H1 (cell line): ENCODE data around the gene TINAG. TPM values are rescaled to one million over a fixed set of nuclear protein-coding genes. Genes with fewer than 3 reads are reported as not detected.

Experiments used
- CTCF ChIA-PET: fragments of 300-600 bp; sonication (Branson Sonifier 250); formaldehyde crosslinking; loops from one replicate; lab custom pipeline; 2021; ENCODE audit not compliant: partially characterized antibody; lab: Charles Lee
- POLR2A ChIA-PET: fragments of 300-600 bp; sonication (Branson Sonifier 250); formaldehyde crosslinking; loops from one replicate; lab custom pipeline; 2021; ENCODE audit warnings: inconsistent platforms; ENCODE audit not compliant: partially characterized antibody; lab: Charles Lee
- DNase-seq, 2 experiments: peaks; one replicate each; pipeline versions ENCODE4 v3.0.0 to v3.0.0-alpha.2; 2010 to 2022; ENCODE audit warnings: low spot score in 2 of 2, low read depth in 1 of 2, mixed read lengths in 1 of 2
- FAIRE-seq: peaks from 2 replicates; lab custom pipeline; 2011; peaks lifted over from hg19 to GRCh38; lab: Jason Lieb, UNC
- H2AFZ ChIP-seq: 2 replicates; pipeline ENCODE4 v1.8.1; 2012; ENCODE audit warnings: low read length, inconsistent platforms
- H2AK5ac ChIP-seq: 2 replicates; pipeline ENCODE4 v1.6.1; 2013; ENCODE audit warnings: low read depth, low read length
- H2BK120ac ChIP-seq: replicated peaks from 2 replicates; pipeline ENCODE3; 2013; ENCODE audit warnings: low read depth, low read length, inconsistent platforms
- H2BK12ac ChIP-seq: 2 replicates; pipeline ENCODE4 v1.6.1; 2013; ENCODE audit warnings: low read depth, low read length
- H2BK15ac ChIP-seq: 2 replicates; pipeline ENCODE4 v1.6.1; 2013; ENCODE audit warnings: low read length
- H2BK20ac ChIP-seq: 2 replicates; pipeline ENCODE4 v1.6.1; 2013; ENCODE audit warnings: low read length
- H2BK5ac ChIP-seq: 2 replicates; pipeline ENCODE4 v1.6.1; 2013; ENCODE audit warnings: low read depth, low read length
- H3K14ac ChIP-seq: 2 replicates; pipeline ENCODE4 v1.6.1; 2013; ENCODE audit warnings: inconsistent platforms; ENCODE audit not compliant: insufficient read length
- H3K18ac ChIP-seq: 2 replicates; pipeline ENCODE4 v1.6.1; 2013; ENCODE audit warnings: low read length; ENCODE audit errors: extremely low read depth
- H3K23ac ChIP-seq: 2 replicates; pipeline ENCODE4 v1.6.1; 2013; ENCODE audit warnings: inconsistent platforms; ENCODE audit not compliant: insufficient read length
- H3K23me2 ChIP-seq: 2 replicates; pipeline ENCODE4 v1.6.1; 2013; ENCODE audit warnings: low read depth, low read length
- H3K27ac ChIP-seq: 2 replicates; pipeline ENCODE4 v1.6.1; 2011; ENCODE audit warnings: low read depth, low read length, inconsistent platforms
- H3K27me3 ChIP-seq, 4 experiments: replicated peaks in 1 of 4; 1 replicate in 1 of 4; 2 replicates in 3 of 4; pipeline versions ENCODE4 v1.6.1 to v1.8.1; 2011 to 2013; ENCODE audit warnings: low read length in 3 of 4, mild to moderate bottlenecking in 3 of 4, inconsistent platforms in 2 of 4, mixed read lengths in 2 of 4, moderate library complexity in 1 of 4; ENCODE audit not compliant: control insufficient read depth in 3 of 4, insufficient read depth in 3 of 4; ENCODE audit errors: extremely low read depth in 1 of 4
- H3K36me3 ChIP-seq, 4 experiments: 2 replicates each; pipeline versions ENCODE4 v1.6.1 to v1.8.1; 2011 to 2013; ENCODE audit warnings: mild to moderate bottlenecking in 4 of 4, low read length in 3 of 4, moderate library complexity in 2 of 4, control low read depth in 1 of 4, inconsistent platforms in 1 of 4; ENCODE audit not compliant: insufficient read depth in 4 of 4, control insufficient read depth in 2 of 4
- H3K4ac ChIP-seq: replicated peaks from 2 replicates; pipeline ENCODE3; 2013; ENCODE audit warnings: low read length, low read depth, mixed read lengths, inconsistent platforms; ENCODE audit not compliant: insufficient read length
- H3K4me1 ChIP-seq, 4 experiments: replicated peaks in 1 of 4; 1 replicate in 1 of 4; 2 replicates in 3 of 4; pipeline versions ENCODE4 v1.6.1 to v1.8.1; 2011 to 2013; ENCODE audit warnings: low read length in 3 of 4, inconsistent platforms in 2 of 4, mixed read lengths in 1 of 4; ENCODE audit not compliant: insufficient read depth in 4 of 4, control insufficient read depth in 3 of 4
- H3K4me2 ChIP-seq, 2 experiments: 2 replicates each; pipeline versions ENCODE4 v1.6.1 to v1.8.1; 2011 to 2013; ENCODE audit warnings: low read depth in 2 of 2, low read length in 2 of 2, control low read depth in 1 of 2, inconsistent platforms in 1 of 2, mild to moderate bottlenecking in 1 of 2; ENCODE audit not compliant: insufficient read depth in 1 of 2
- H3K4me3 ChIP-seq, 4 experiments: fragments of 200-600, 300-600 bp in 1 of 4; sonication (generic), shearing (Covaris generic), sonication (Bioruptor Twin) in 1 of 4; 2 replicates each; pipeline versions ENCODE4 v1.5.1 to v1.8.1; 2011 to 2016; ENCODE audit warnings: low read length in 4 of 4, low read depth in 3 of 4, control low read depth in 2 of 4, inconsistent platforms in 2 of 4, mild to moderate bottlenecking in 2 of 4, mixed read lengths in 1 of 4, moderate library complexity in 1 of 4; ENCODE audit not compliant: insufficient read depth in 2 of 4; ENCODE audit errors: extremely low read depth in 1 of 4
- H3K56ac ChIP-seq: replicated peaks from 2 replicates; pipeline ENCODE3; 2013; ENCODE audit warnings: low read depth, mild to moderate bottlenecking, mixed read lengths, low read length, inconsistent platforms; ENCODE audit not compliant: insufficient read length
- H3K79me1 ChIP-seq: 2 replicates; pipeline ENCODE4 v1.6.1; 2013; ENCODE audit warnings: low read depth, low read length, control low read depth
- H3K79me2 ChIP-seq, 2 experiments: 2 replicates each; pipeline versions ENCODE4 v1.6.1 to v1.8.1; 2012 to 2013; ENCODE audit warnings: low read length in 2 of 2, mild to moderate bottlenecking in 2 of 2, inconsistent platforms in 1 of 2; ENCODE audit not compliant: insufficient read depth in 2 of 2, control insufficient read depth in 1 of 2
- H3K9ac ChIP-seq, 4 experiments: replicated peaks in 1 of 4; 1 replicate in 1 of 4; 2 replicates in 3 of 4; pipeline versions ENCODE4 v1.6.1 to v1.8.1; 2011 to 2013; ENCODE audit warnings: low read depth in 3 of 4, low read length in 3 of 4, control low read depth in 2 of 4, mild to moderate bottlenecking in 2 of 4, moderate library complexity in 2 of 4, inconsistent platforms in 1 of 4; ENCODE audit errors: extremely low read depth in 1 of 4
- H3K9me3 ChIP-seq, 2 experiments: 2 replicates each; pipeline versions ENCODE4 v1.6.1 to v1.8.1; 2012 to 2013; ENCODE audit warnings: mild to moderate bottlenecking in 2 of 2, moderate library complexity in 2 of 2, control low read depth in 1 of 2, inconsistent platforms in 1 of 2, low read depth in 1 of 2, low read length in 1 of 2, mixed read lengths in 1 of 2; ENCODE audit not compliant: insufficient read depth in 2 of 2
- H4K20me1 ChIP-seq, 2 experiments: replicated peaks in 1 of 2; 2 replicates each; pipeline versions ENCODE3 to v1.8.1; 2011 to 2013; ENCODE audit warnings: inconsistent platforms in 2 of 2, low read length in 2 of 2, mild to moderate bottlenecking in 1 of 2; ENCODE audit not compliant: insufficient read depth in 2 of 2, control insufficient read depth in 1 of 2
- H4K5ac ChIP-seq: 2 replicates; pipeline ENCODE4 v1.6.1; 2013; ENCODE audit warnings: low read length, low read depth, mixed read lengths, inconsistent platforms; ENCODE audit not compliant: insufficient read length
- H4K8ac ChIP-seq: 2 replicates; pipeline ENCODE4 v1.8.0; 2013; ENCODE audit warnings: mild to moderate bottlenecking, moderate library complexity, low read length, inconsistent platforms; ENCODE audit not compliant: insufficient read depth; ENCODE audit errors: extremely low read depth
- H4K91ac ChIP-seq: replicated peaks from 2 replicates; pipeline ENCODE3; 2013; ENCODE audit warnings: low read length, mixed read lengths, inconsistent platforms; ENCODE audit not compliant: insufficient read length
- CHD2 ChIP-seq: IDR thresholded peaks from 2 replicates; pipeline ENCODE4 v1.6.1; 2012; ENCODE audit warnings: low read length, improper control_type of control experiment
- CTBP2 ChIP-seq: IDR thresholded peaks from 2 replicates; pipeline ENCODE4 v1.7.0; 2011; ENCODE audit warnings: borderline replicate concordance, mild to moderate bottlenecking, moderate library complexity, mixed read lengths, low read length; ENCODE audit not compliant: insufficient read depth, insufficient read length
- FOSL1 ChIP-seq: IDR thresholded peaks from 2 replicates; pipeline ENCODE4 v1.6.1; 2011; ENCODE audit warnings: mild to moderate bottlenecking, low read depth, low read length, moderate library complexity; ENCODE audit not compliant: insufficient read depth
- GTF2F1 ChIP-seq: IDR thresholded peaks from 2 replicates; pipeline ENCODE4 v1.6.1; 2012; ENCODE audit warnings: low read depth, low read length, improper control_type of control experiment, borderline replicate concordance
- KDM4A ChIP-seq: IDR thresholded peaks from one replicate; pipeline ENCODE4 v1.7.1; 2012; ENCODE audit warnings: low read depth, mild to moderate bottlenecking, moderate library complexity, low read length, inconsistent platforms; ENCODE audit not compliant: severe bottlenecking
- KDM5A ChIP-seq: fragments of 200-600 bp; IDR thresholded peaks from 2 replicates; pipeline ENCODE4 v1.7.1; 2012; ENCODE audit warnings: mild to moderate bottlenecking, low read length, inconsistent platforms, mixed read lengths
- MAFK ChIP-seq: IDR thresholded peaks from 2 replicates; pipeline ENCODE4 v1.6.1; 2012; ENCODE audit warnings: low read depth, mild to moderate bottlenecking, improper control_type of control experiment, low read length
- NRF1 ChIP-seq: IDR thresholded peaks from 2 replicates; pipeline ENCODE4 v1.6.1; 2011; ENCODE audit warnings: mild to moderate bottlenecking, low read depth, low read length, improper control_type of control experiment
- SAP30 ChIP-seq: fragments of 300-600 bp; sonication (generic); IDR thresholded peaks from 2 replicates; pipeline ENCODE4 v1.7.1; 2012; ENCODE audit warnings: low read length, moderate library complexity, mild to moderate bottlenecking, inconsistent platforms; ENCODE audit not compliant: insufficient read depth, insufficient replicate concordance
- SIN3A ChIP-seq, 2 experiments: IDR thresholded peaks in 1 of 2; conservative IDR thresholded peaks in 1 of 2; 2 replicates each; pipeline ENCODE4 v1.6.1; 2011 to 2012; ENCODE audit warnings: low read length in 2 of 2, improper control_type of control experiment in 1 of 2, low read depth in 1 of 2, mild to moderate bottlenecking in 1 of 2
- SP1 ChIP-seq: IDR thresholded peaks from 2 replicates; pipeline ENCODE4 v1.6.1; 2011; ENCODE audit warnings: low read depth, low read length
- SP4 ChIP-seq: IDR thresholded peaks from 2 replicates; pipeline ENCODE4 v1.6.1; 2012; ENCODE audit warnings: low read length, inconsistent platforms
- TAF1 ChIP-seq: IDR thresholded peaks from 2 replicates; pipeline ENCODE4 v1.6.1; 2011; ENCODE audit warnings: mild to moderate bottlenecking, low read depth, low read length
- TCF12 ChIP-seq: IDR thresholded peaks from 2 replicates; pipeline ENCODE4 v1.6.1; 2011; ENCODE audit warnings: low read depth, mild to moderate bottlenecking, low read length
- TEAD4 ChIP-seq: IDR thresholded peaks from 2 replicates; pipeline ENCODE4 v1.6.1; 2012; ENCODE audit warnings: low read depth, low read length, inconsistent platforms, mixed read lengths
- WGBS, 2 experiments: shearing (Covaris generic) in 1 of 2; methylation state at CpG; one replicate each; pipeline versions ENCODE4 v1.1.6 to v1.1.7; 2013 to 2015; ENCODE audit warnings: low lambda C conversion rate in 2 of 2, mixed read lengths in 2 of 2, inconsistent platforms in 1 of 2, low coverage in 1 of 2, missing lambda C conversion rate in 1 of 2; ENCODE audit not compliant: insufficient replicate concordance in 2 of 2, insufficient coverage in 1 of 2, insufficient read length in 1 of 2; ENCODE audit errors: extremely low coverage in 1 of 2, missing lambda C conversion rate in 1 of 2; 5-methylcytosine and 5-hydroxymethylcytosine counted together
- polyA plus RNA-seq, 7 experiments: library from polyadenylated mRNA; depleted of rRNA in 3 of 7; stranded (reverse) in 5 of 7; unstranded in 2 of 7; fragments of >200 nt in 5 of 7; fragments of 200-250 nt in 2 of 7; gene quantifications; 1 replicate in 5 of 7; 2 replicates in 1 of 7; 4 replicates in 1 of 7; pipeline versions ENCODE4 v1.2.1 to v1.2.3, GENCODE V29; 2011 to 2013; ENCODE audit warnings: missing spikeins in 2 of 7, mixed read lengths in 2 of 7
- total RNA-seq: library from RNA; stranded (reverse); fragmentation: NEBNext Ultra II Directional; extraction: Animal tissue kit (Norgen Biotek cat#: 25700); gene quantifications from 2 replicates; pipeline ENCODE4 v1.2.1, GENCODE V29; 2021

The TINAG gene
- total and polyA plus RNA-seq, 2 of the 8 experiments (the other 6 are each of a cell fraction or from before 2014, with no cell fraction given), result not detected

GRCh38 chr6:54291146-54291545 lies 17.1 kb upstream of the TINAG start:
- Histone ChIP-seq H2BK15ac (no peak overlapping the region), H4K5ac (no peak overlapping the region), H3K56ac (no peak overlapping the region), H4K91ac (no peak overlapping the region), H3K14ac (no peak overlapping the region), H2BK12ac (no peak overlapping the region), H3K9me3 (no peaks in the 10 kb centered on the region), H4K20me1 (no peaks in the 10 kb centered on the region), H2AFZ (peak overlapping the region; percentile 37; the same call in 1 of the 2 replicates), H3K79me2 (no peaks in the 10 kb centered on the region), H3K36me3 (no peaks in the 10 kb centered on the region), H2AK5ac (no peak overlapping the region), H3K79me1 (no peaks in the 10 kb centered on the region), H3K9ac (no peak overlapping the region), H2BK120ac (no peak overlapping the region), H2BK5ac (no peak overlapping the region), H3K27ac (no peak overlapping the region), H3K4ac (no peak overlapping the region), H3K4me1 (no peaks in the 10 kb centered on the region), H3K27me3 (no peaks in the 10 kb centered on the region), H3K18ac (no peak overlapping the region), H4K8ac (no peak overlapping the region), H3K23me2 (no peaks in the 10 kb centered on the region), H3K23ac (no peak overlapping the region), H3K4me3 (no peak overlapping the region), H3K4me2 (no peak overlapping the region), H2BK20ac (no peak overlapping the region)
- POLR2A ChIA-PET, result no interaction called here
- DNase-seq, result no peak
- 76% methylated on average over 2 of the region's 2 CpGs; no CpG with 5 or more reads in 1 of the 2 experiments for WGBS, 2 experiments
- TF ChIP-seq KDM4A, result no peak
- no peak for TF ChIP-seq TCF12
- no peak for TF ChIP-seq SIN3A (conservative IDR thresholded peaks at IDR 0.05 in 1 of 2, IDR thresholded peaks at IDR 0.05 in 1 of 2; ENCODE audit: low read depth in 1 of 2, low read length in 2 of 2)
- TF ChIP-seq MAFK, result no peak
- no peak for TF ChIP-seq SAP30
- no peak for TF ChIP-seq KDM5A
- TF ChIP-seq SP4, result no peak
- no peak for TF ChIP-seq NRF1
- TF ChIP-seq SP1, result no peak
- no peak for TF ChIP-seq TAF1
- no peak for TF ChIP-seq FOSL1
- no peak for TF ChIP-seq CHD2
- TF ChIP-seq CTBP2, result no peak
- no peak for TF ChIP-seq GTF2F1
- no peak for TF ChIP-seq TEAD4
- CTCF ChIA-PET, result interaction anchor here (1.7 to 1.9 kb wide), 2 partner anchors 22 to 304 kb away, joined by 4 to 6 read pairs; no protein-coding TSS in a partner anchor
- no peak for FAIRE-seq
